GM12878 (cell line): ENCODE data around the gene TSHR. TPM values are rescaled to one million over a fixed set of nuclear protein-coding genes. Genes with fewer than 3 reads are reported as not detected.
A peak's percentile ranks its signal among the peaks of the same experiment; 100 is the strongest.

Experiments used
- ATAC-seq: fragments of 200-7000 bp; cut with Tn5 transposase; 3 replicates; pipeline ENCODE4 v1.9.1; 2020; ENCODE audit warnings: mild to moderate bottlenecking, moderate library complexity
- BruUV-seq: library from RNA; stranded (reverse); fragments of 400-500 nt; replicated peaks from 2 replicates; lab custom pipeline; 2021; lab: Mats Ljungman, UMichigan
- CTCF ChIA-PET: fragments of 300-600 bp; sonication (Branson Sonifier 250); formaldehyde crosslinking; extraction: SDS; loops from one replicate; lab custom pipeline; 2021; ENCODE audit warnings: inconsistent platforms; lab: Yijun Ruan, JAX
- POLR2A ChIA-PET: fragments of 350-600 bp; formaldehyde crosslinking; extraction: SDS; loops from one replicate; lab custom pipeline; 2021; ENCODE audit warnings: inconsistent platforms; lab: Charles Lee
- RAD21 ChIA-PET: fragments of 300-600 bp; sonication (Branson Sonifier 250); formaldehyde crosslinking; loops from one replicate; lab custom pipeline; 2023; ENCODE audit warnings: antibody characterized with exemption; ENCODE audit not compliant: unreplicated experiment; lab: Charles Lee
- SMC1A ChIA-PET: fragments of 300-600 bp; sonication (Branson Sonifier 250); formaldehyde crosslinking; loops from one replicate; lab custom pipeline; 2023; ENCODE audit not compliant: unreplicated experiment, uncharacterized antibody; lab: Charles Lee
- DNase-seq: peaks from one replicate; pipeline ENCODE4 v3.0.0-alpha.2; 2011; ENCODE audit warnings: low read depth, low spot score
- FAIRE-seq: peaks from 3 replicates; lab custom pipeline; 2011; peaks lifted over from hg19 to GRCh38; lab: Jason Lieb, UNC
- H2AFZ ChIP-seq: 2 replicates; pipeline ENCODE4 v1.6.0; 2011; ENCODE audit warnings: low read depth, low read length, control low read depth; ENCODE audit not compliant: control insufficient read depth
- H3K27ac ChIP-seq: 2 replicates; pipeline ENCODE4 v1.5.1; 2011; ENCODE audit warnings: control low read depth; ENCODE audit not compliant: control insufficient read depth, insufficient read depth
- H3K27me3 ChIP-seq, 2 experiments: replicated peaks in 1 of 2; 2 replicates each; pipeline versions ENCODE4 v1.6.0 to v1.6.1; 2011; ENCODE audit warnings: low read length in 1 of 2; ENCODE audit not compliant: control insufficient read depth in 2 of 2, insufficient read depth in 2 of 2
- H3K36me3 ChIP-seq, 2 experiments: 2 replicates each; pipeline ENCODE4 v1.5.1; 2011; ENCODE audit warnings: low read length in 1 of 2; ENCODE audit not compliant: control insufficient read depth in 2 of 2, insufficient read depth in 2 of 2
- H3K4me1 ChIP-seq: 2 replicates; pipeline ENCODE4 v1.6.1; 2011; ENCODE audit warnings: mild to moderate bottlenecking, low read length, moderate library complexity, mixed read lengths; ENCODE audit not compliant: control insufficient read depth, insufficient read depth
- H3K4me2 ChIP-seq: 2 replicates; pipeline ENCODE4 v1.6.0; 2011; ENCODE audit warnings: control low read depth; ENCODE audit not compliant: control insufficient read depth, insufficient read depth
- H3K4me3 ChIP-seq: fragments of 200-600 bp; sonication (generic); 2 replicates; pipeline ENCODE4 v1.5.1; 2016
- H3K79me2 ChIP-seq: 2 replicates; pipeline ENCODE4 v1.6.0; 2011; ENCODE audit warnings: low read length; ENCODE audit not compliant: control insufficient read depth, insufficient read depth
- H3K9ac ChIP-seq: 2 replicates; pipeline ENCODE4 v1.8.0; 2011; ENCODE audit warnings: low read length, control low read depth, mixed read lengths; ENCODE audit not compliant: control insufficient read depth, insufficient read depth
- H3K9me3 ChIP-seq: replicated peaks from 3 replicates; pipeline ENCODE4 v1.5.1; 2011; ENCODE audit warnings: mild to moderate bottlenecking, low read length; ENCODE audit not compliant: control insufficient read depth, insufficient read depth
- H4K20me1 ChIP-seq: 2 replicates; pipeline ENCODE4 v1.6.0; 2011; ENCODE audit not compliant: control insufficient read depth, insufficient read depth
- BCL3 ChIP-seq: IDR thresholded peaks from 2 replicates; pipeline ENCODE4 v1.6.1; 2011; ENCODE audit warnings: borderline replicate concordance, low read depth, mild to moderate bottlenecking, moderate library complexity, low read length; ENCODE audit not compliant: insufficient read depth, poor library complexity, severe bottlenecking
- CBX5 ChIP-seq: sonication (generic); IDR thresholded peaks from 2 replicates; pipeline ENCODE4 v1.6.1; 2016; ENCODE audit warnings: low read depth, moderate library complexity, mild to moderate bottlenecking, inconsistent platforms
- CTCF ChIP-seq, 3 experiments: IDR thresholded peaks in 2 of 3; conservative IDR thresholded peaks in 1 of 3; 2 replicates each; pipeline ENCODE4 v1.5.1; 2011; ENCODE audit warnings: low read depth in 3 of 3, low read length in 3 of 3, mild to moderate bottlenecking in 3 of 3, control low read depth in 2 of 3, moderate library complexity in 2 of 3, inconsistent platforms in 1 of 3, mixed read lengths in 1 of 3; ENCODE audit not compliant: control insufficient read depth in 2 of 3, insufficient read depth in 1 of 3; ENCODE audit errors: extremely low read depth in 1 of 3
- EZH2 ChIP-seq: IDR thresholded peaks from 2 replicates; pipeline ENCODE4 v1.6.1; 2012; ENCODE audit warnings: low read depth, mild to moderate bottlenecking, control low read depth, inconsistent platforms, low read length, borderline replicate concordance; ENCODE audit not compliant: control insufficient read depth
- FOS ChIP-seq: IDR thresholded peaks from 3 replicates; pipeline ENCODE4 v1.6.1; 2011; ENCODE audit warnings: borderline replicate concordance; ENCODE audit not compliant: insufficient read length; ENCODE audit errors: extremely low read depth
- FOXM1 ChIP-seq: IDR thresholded peaks from 2 replicates; pipeline ENCODE4 v1.6.1; 2012; ENCODE audit warnings: low read depth, mild to moderate bottlenecking, inconsistent platforms, low read length, moderate library complexity
- PKNOX1 ChIP-seq: fragments of 450-650 bp; IDR thresholded peaks from 2 replicates; pipeline ENCODE4 v1.6.1; 2016; ENCODE audit warnings: mild to moderate bottlenecking
- POLR2AphosphoS2 ChIP-seq: IDR thresholded peaks from 2 replicates; pipeline ENCODE4 v1.6.1; 2011; ENCODE audit warnings: low read depth, mild to moderate bottlenecking, low read length, improper control_type of control experiment, moderate library complexity
- RB1 ChIP-seq: fragments of 450-650 bp; formaldehyde crosslinking; IDR thresholded peaks from 2 replicates; pipeline ENCODE4 v1.6.1; 2017; ENCODE audit warnings: mild to moderate bottlenecking, borderline replicate concordance
- SMC3 ChIP-seq: IDR thresholded peaks from 2 replicates; pipeline ENCODE4 v1.6.1; 2011; ENCODE audit warnings: low read length, improper control_type of control experiment, borderline replicate concordance
- ZBTB11 ChIP-seq: fragments of 450-650 bp; formaldehyde crosslinking; IDR thresholded peaks from 2 replicates; pipeline ENCODE4 v1.5.0; 2022; ENCODE audit warnings: mild to moderate bottlenecking, missing genetic modification characterization
- ZNF217 ChIP-seq: fragments of 450-650 bp; IDR thresholded peaks from 2 replicates; pipeline ENCODE4 v1.6.1; 2017; ENCODE audit warnings: antibody characterized with exemption, mild to moderate bottlenecking
- ZSCAN29 ChIP-seq: fragments of 450-650 bp; IDR thresholded peaks from 2 replicates; pipeline ENCODE4 v1.6.1; 2017; ENCODE audit warnings: mild to moderate bottlenecking, moderate library complexity
- WGBS: methylation state at CpG from one replicate; pipeline ENCODE4 v1.1.6; 2016; ENCODE audit warnings: low lambda C conversion rate; ENCODE audit not compliant: insufficient replicate concordance, insufficient coverage; ENCODE audit errors: missing lambda C conversion rate; 5-methylcytosine and 5-hydroxymethylcytosine counted together
- in situ Hi-C: fragments of 300-500 bp; cut with MboI; formaldehyde crosslinking; loops from 9 replicates; pipeline ENCODE4 v1.14.3; 2018; ENCODE audit warnings: mixed read lengths
- intact Hi-C: fragments of 100-400 bp; cut with micrococcal nuclease; formaldehyde crosslinking; loops from one replicate; pipeline ENCODE4 v1.14.2; 2022; ENCODE audit not compliant: unreplicated experiment
- polyA plus RNA-seq, 11 experiments: library from polyadenylated mRNA; depleted of rRNA in 4 of 11; unstranded in 6 of 11; stranded (reverse) in 5 of 11; fragments of >200 nt; fragmentation: Nextera tagmentation in 4 of 11; fragmentation: Illumina TruSeq in 1 of 11; extraction: Ambion mirVana in 4 of 11; extraction: Trizol in 1 of 11; gene quantifications; 1 replicate in 1 of 11; 2 replicates in 10 of 11; pipeline versions ENCODE4 v1.2.1 to v1.2.3, GENCODE V29; 2011 to 2016; ENCODE audit warnings: inconsistent platforms in 2 of 11, missing spikeins in 2 of 11, low read depth in 1 of 11
- total RNA-seq, 4 experiments: library from RNA; depleted of rRNA in 3 of 4; stranded (reverse); fragments of >200 nt in 3 of 4; fragmentation: Illumina TruSeq in 1 of 4; extraction: Trizol in 1 of 4; gene quantifications; 2 replicates each; pipeline versions ENCODE4 v1.2.1 to v1.2.3, GENCODE V29; 2013 to 2021

TSHR gene
- total and polyA plus RNA-seq, 10 of the 15 experiments (the other 5 are each of a cell fraction or from before 2014, with no cell fraction given) = 0.06 to 0.31 TPM; not detected in 8

GRCh38 chr14:81170104-81170828 is 214.8 kb downstream of the TSHR start:
- H2AFZ ChIP-seq = peak overlapping the region; percentile 97
- TF ChIP-seq PKNOX1 (no peak), CTCF (IDR thresholded peaks at IDR 0.05 in 2 of 3, conservative IDR thresholded peaks at IDR 0.05 in 1 of 3; ENCODE audit: control insufficient read depth in 2 of 3, extremely low read depth in 1 of 3, insufficient read depth in 1 of 3, low read depth in 3 of 3, low read length in 3 of 3) (peak; percentile 82 to 86 (median 83)), CBX5 (no peak), FOS (no peak), RB1 (0 out of 2 replicates have a peak, but pooled peaks have one; percentile 89), ZSCAN29 (no peak), FOXM1 (no peak), ZNF217 (no peak), ZBTB11 (CRISPR knock-in tag) (no peak), POLR2AphosphoS2 (no peak), EZH2 (no peak), SMC3 (peak; percentile 34; the same call in 1 of the 2 replicates), BCL3 (no peak)

More at GRCh38 chr14:81170104-81170828, 214.8 kb downstream of the TSHR start:
- in situ Hi-C loops = loop anchor here (5.0 kb wide), 1 partner anchor 173 kb away; no protein-coding TSS in a partner anchor
- peak overlapping the region; percentile 80 for H3K4me3 ChIP-seq
- WGBS = 2% methylated on average over 28 of the region's 28 CpGs
- H3K36me3 ChIP-seq = no peaks in the 10 kb centered on the region
- H3K4me2 ChIP-seq = peak overlapping the region; percentile 52
- BruUV-seq = no TSS peak
- no peaks in the 10 kb centered on the region for H3K27me3 ChIP-seq
- peak; percentile 61 for DNase-seq
- no peaks in the 10 kb centered on the region for H4K20me1 ChIP-seq
- ChIA-PET RAD21 (interaction anchor here (0.6 to 1.5 kb wide), 15 partner anchors 16 to 294 kb away, joined by 3 to 12 read pairs (median 4); partner anchors contain the start of genes CEP128, GTF2A1 and TSHR), CTCF (interaction anchor here (0.6 to 5.1 kb wide), 35 partner anchors 9 to 364 kb away, joined by 3 to 69 read pairs (median 5); partner anchors contain the start of genes CEP128, SEL1L and TSHR), POLR2A (interaction anchor here (1.0 to 1.5 kb wide), 5 partner anchors 15 to 299 kb away, joined by 3 to 8 read pairs (median 5); partner anchors contain the start of gene GTF2A1), SMC1A (interaction anchor here (0.7 to 3.3 kb wide), 18 partner anchors 9 to 308 kb away, joined by 3 to 26 read pairs (median 4); partner anchors contain the start of gene TSHR)
- peaks cover 32% of the 10 kb centered on the region for H3K4me1 ChIP-seq
- intact Hi-C loops = loop anchor here (1.0 to 5.0 kb wide), 4 partner anchors 49 to 292 kb away; no protein-coding TSS in a partner anchor
- peak; percentile 99 for ATAC-seq
- no peaks in the 10 kb centered on the region for H3K9me3 ChIP-seq
- peak overlapping the region; percentile 59 for H3K9ac ChIP-seq
- FAIRE-seq = peak; percentile 54
- H3K79me2 ChIP-seq = no peaks in the 10 kb centered on the region
- H3K27ac ChIP-seq = peak overlapping the region; percentile 84
